OCI-LY1 (cell line): ENCODE results near the gene MFN1.

Experiments
- CTCF ChIP-seq: fragments of 200-600 bp; sonication (generic), shearing (Covaris generic); IDR thresholded peaks from 2 replicates; pipeline ENCODE4 v1.5.1; 2017; ENCODE audit warnings: mild to moderate bottlenecking, antibody characterized with exemption, low read length, moderate library complexity, mixed read lengths
- EZH2 ChIP-seq: fragments of 200-600 bp; sonication (generic), shearing (Covaris generic); IDR thresholded peaks from 2 replicates; pipeline ENCODE4 v1.8.0; 2017; ENCODE audit warnings: borderline replicate concordance, mixed run types, mild to moderate bottlenecking, antibody characterized with exemption, low read length, moderate library complexity, mixed read lengths

GRCh38 chr3:179401561-179401960 lies 54.1 kb downstream of the MFN1 start:
- no peak for TF ChIP-seq CTCF
- TF ChIP-seq EZH2 = no peak
